ENCODE measurements around the gene EIF1AX. TPM values are rescaled to one million over a fixed set of nuclear protein-coding genes. Genes with fewer than 3 reads are reported as not detected.
"Not testable (repeated sequence)": the region's sequence is repeated elsewhere in the genome, so short reads cannot be mapped to it uniquely, and the experiment has no call there.

EIF1AX gene
- total and polyA plus RNA-seq, 3 donors from 2014 or later: 26.9 to 53.1 (median 27.6) TPM

- H3K27me3 ChIP-seq: no peaks in the 10 kb centered on the region
- 84 to 93% methylated on average over 1 of the region's 1 CpG for WGBS, 2 donors
- H3K4me1 ChIP-seq: no peaks in the 10 kb centered on the region
- intact Hi-C loops (cut with DNase I; ENCODE audit: low total_unique reads): no loop called here
- no peak overlapping the region for H3K4me3 ChIP-seq
- H3K27ac ChIP-seq: no peak overlapping the region
- H3K9me3 ChIP-seq: no peaks in the 10 kb centered on the region
- no peak for TF ChIP-seq CTCF (IDR thresholded peaks at IDR 0.05)
- TF ChIP-seq POLR2A (IDR thresholded peaks at IDR 0.05): no peak
- no peak for DNase-seq
- H3K36me3 ChIP-seq (ENCODE audit: low read depth, missing control alignments): no peaks in the 10 kb centered on the region
Measured at GRCh38 chrX:20130357-20130756, 11.3 kb downstream of the EIF1AX start.

DNA sequence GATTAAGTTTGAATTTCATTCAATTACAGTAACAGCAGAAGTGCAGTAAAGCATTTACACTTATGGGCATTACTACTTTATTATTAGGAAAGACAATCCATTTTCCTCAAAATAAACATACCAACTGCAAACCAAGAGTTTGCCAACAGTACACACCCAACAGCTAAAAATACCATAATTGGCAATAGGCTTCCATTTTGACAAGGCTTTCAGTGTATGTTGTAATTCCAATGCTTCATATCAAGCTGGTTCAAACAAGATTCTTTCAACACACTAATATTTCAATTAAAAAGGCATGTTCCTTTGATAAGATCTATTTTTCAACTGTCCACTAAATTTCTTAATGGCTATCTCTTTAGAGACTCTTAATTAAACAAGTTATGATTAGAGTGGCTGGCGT is 12.1 kb downstream of the EIF1AX start:
- H3K36me3 ChIP-seq (ENCODE audit: low read depth, missing control alignments): no peaks in the 10 kb centered on the region
- intact Hi-C loops (cut with DNase I; ENCODE audit: low total_unique reads): no loop called here
- 86 to 100% methylated on average over 1 of the region's 1 CpG for WGBS, 2 donors
- no peaks in the 10 kb centered on the region for H3K4me1 ChIP-seq
- no peak overlapping the region for H3K4me3 ChIP-seq
- TF ChIP-seq POLR2A (IDR thresholded peaks at IDR 0.05) (no peak), CTCF (IDR thresholded peaks at IDR 0.05) (no peak)
- no peaks in the 10 kb centered on the region for H3K27me3 ChIP-seq
- no peak overlapping the region for H3K27ac ChIP-seq
- no peak for DNase-seq
- no peaks in the 10 kb centered on the region for H3K9me3 ChIP-seq

DNA sequence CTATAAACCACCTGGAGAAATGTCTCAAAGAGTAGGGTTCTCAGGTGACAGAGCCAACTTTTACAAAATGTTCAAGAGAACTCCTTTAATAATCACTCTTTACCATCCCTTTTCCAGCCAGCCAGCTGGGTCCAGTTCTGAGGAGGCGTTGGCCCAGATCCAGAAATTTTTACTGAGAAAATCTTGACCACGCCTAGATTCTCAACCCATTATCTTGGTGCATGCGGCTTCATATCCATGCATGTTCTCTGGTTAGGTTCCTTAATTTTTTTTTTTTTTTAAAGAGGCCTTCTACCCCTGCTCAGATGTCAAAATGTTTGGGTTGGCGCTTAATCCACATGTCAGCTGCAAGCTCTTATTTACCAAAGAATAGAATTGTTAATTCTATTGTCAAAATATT is 13.0 kb downstream of the EIF1AX start:
- no peak for DNase-seq
- WGBS, 2 donors: 36 to 51% methylated on average over 4 of the region's 4 CpGs
- H3K4me1 ChIP-seq: no peaks in the 10 kb centered on the region
- no peaks in the 10 kb centered on the region for H3K27me3 ChIP-seq
- no peak overlapping the region for H3K27ac ChIP-seq
- TF ChIP-seq CTCF (IDR thresholded peaks at IDR 0.05) (no peak), POLR2A (IDR thresholded peaks at IDR 0.05) (no peak)
- intact Hi-C loops (cut with DNase I; ENCODE audit: low total_unique reads): no loop called here
- H3K9me3 ChIP-seq: no peaks in the 10 kb centered on the region
- no peak overlapping the region for H3K4me3 ChIP-seq
- H3K36me3 ChIP-seq (ENCODE audit: low read depth, missing control alignments): no peaks in the 10 kb centered on the region

- H3K27ac ChIP-seq; H3K9me3 ChIP-seq; H3K4me1 ChIP-seq; H3K36me3 ChIP-seq (ENCODE audit: low read depth, missing control alignments); DNase-seq; intact Hi-C loops (cut with DNase I; ENCODE audit: low total_unique reads); H3K4me3 ChIP-seq; H3K27me3 ChIP-seq: not testable (repeated sequence)
- 8 to 24% methylated on average over 3 of the region's 3 CpGs for WGBS, 2 donors
Measured at GRCh38 chrX:20127440-20127839, 14.2 kb downstream of the EIF1AX start.

GRCh38 chrX:20126833-20127232 is 14.8 kb downstream of the EIF1AX start:
- H3K27ac ChIP-seq; H3K27me3 ChIP-seq; intact Hi-C loops (cut with DNase I; ENCODE audit: low total_unique reads); H3K4me3 ChIP-seq; H3K9me3 ChIP-seq; H3K36me3 ChIP-seq (ENCODE audit: low read depth, missing control alignments); H3K4me1 ChIP-seq; DNase-seq: not testable (repeated sequence)
- 46 to 57% methylated on average over 1 of the region's 1 CpG for WGBS, 2 donors

GRCh38 chrX:20124964-20125363 is 16.7 kb downstream of the EIF1AX start:
- intact Hi-C loops (cut with DNase I; ENCODE audit: low total_unique reads): no loop called here
- Histone ChIP-seq H3K27ac (no peak overlapping the region), H3K9me3 (no peaks in the 10 kb centered on the region), H3K27me3 (no peaks in the 10 kb centered on the region), H3K36me3 (ENCODE audit: low read depth, missing control alignments) (no peaks in the 10 kb centered on the region), H3K4me1 (no peaks in the 10 kb centered on the region), H3K4me3 (no peak overlapping the region)
- no peak for DNase-seq
- TF ChIP-seq POLR2A (IDR thresholded peaks at IDR 0.05) (no peak), CTCF (IDR thresholded peaks at IDR 0.05) (no peak)

Data from testis (tissue), 3 donors.